Measurements from ENCODE around the gene CRTAC1. TPM values are rescaled to one million over a fixed set of nuclear protein-coding genes. Genes with fewer than 3 reads are reported as not detected.

The CRTAC1 gene
- polyA plus RNA-seq, 3 donors, result not detected

- H3K4me1 Mint-ChIP-seq, result no peaks in the 10 kb centered on the region
- Histone ChIP-seq H4K20me1 (ENCODE audit: insufficient read depth, low read length) (no peaks in the 10 kb centered on the region), H3K27ac (ENCODE audit: low read depth in 1 of 2, low read length in 2 of 2) (no peak overlapping the region), H3K9ac (ENCODE audit: insufficient read depth, low read length, poor library complexity, severe bottlenecking) (no peak overlapping the region), H3K36me3 (replicated peaks in 1 of 2; ENCODE audit: control insufficient read depth in 1 of 2, insufficient read depth in 2 of 2, low read length in 2 of 2) (no peaks in the 10 kb centered on the region), H3K4me2 (replicated peaks; ENCODE audit: extremely low read depth, low read length, poor library complexity, severe bottlenecking) (no peak overlapping the region), H3K27me3 (ENCODE audit: control insufficient read depth in 2 of 2, insufficient read depth in 2 of 2, low read length in 2 of 2) (peaks cover 0 to 2% of the 10 kb centered on the region in 2 donors), H3K9me3 (replicated peaks in 1 of 2; ENCODE audit: control insufficient read depth in 1 of 2, insufficient read depth in 1 of 2, low read length in 2 of 2) (no peaks in the 10 kb centered on the region), H3K4me1 (ENCODE audit: control insufficient read depth in 1 of 2, insufficient read depth in 2 of 2, low read length in 2 of 2) (no peaks in the 10 kb centered on the region), H2AFZ (ENCODE audit: insufficient read depth, low read depth, low read length, poor library complexity, severe bottlenecking) (no peak overlapping the region), H3K79me2 (ENCODE audit: insufficient read depth, low read length) (no peaks in the 10 kb centered on the region), H3K4me3 (replicated peaks in 1 of 3; ENCODE audit: low read depth in 2 of 3, low read length in 3 of 3) (no peak overlapping the region)
- no peaks in the 10 kb centered on the region for H3K9me3 Mint-ChIP-seq
- no peak for TF ChIP-seq CTCF (IDR thresholded peaks at IDR 0.05)
- no peak overlapping the region for H3K27ac Mint-ChIP-seq
- WGBS (ENCODE audit: insufficient coverage), result 100% methylated on average over 2 of the region's 3 CpGs
- peaks cover 19 to 27% (median 27%) of the 10 kb centered on the region in 3 donors for H3K27me3 Mint-ChIP-seq (ENCODE audit: low read depth in 3 of 3)
- no peak overlapping the region for H3K4me3 Mint-ChIP-seq
- DNase-seq, result no peak
- intact Hi-C loops (cut with micrococcal nuclease), result no loop called here
- no peaks in the 10 kb centered on the region for H3K36me3 Mint-ChIP-seq
Measured at GRCh38 chr10:98020254-98020653, 10.2 kb downstream of the CRTAC1 start.

DNA sequence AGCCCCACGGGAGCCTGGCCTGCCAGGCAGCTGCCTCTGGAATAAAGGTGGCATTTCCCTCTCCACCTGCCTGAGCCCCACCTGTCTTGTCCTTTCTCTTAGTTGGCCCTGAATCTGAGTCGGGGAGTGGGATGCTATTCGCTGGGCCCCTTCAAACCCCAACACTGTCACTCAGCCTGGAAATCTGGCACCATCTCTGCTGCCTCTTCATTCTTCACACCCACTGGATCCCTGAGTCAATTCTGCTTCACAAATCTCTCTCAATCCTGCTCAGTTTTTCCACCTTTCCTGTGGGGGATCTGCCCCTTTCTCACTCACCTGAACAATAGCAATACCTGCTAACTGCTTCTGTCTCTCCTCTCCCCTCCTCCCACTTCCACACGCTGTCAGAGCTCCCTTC lies 10.6 kb downstream of the CRTAC1 start:
- WGBS (ENCODE audit: insufficient coverage), result 94% methylated on average over 2 of the region's 4 CpGs
- H3K9me3 Mint-ChIP-seq, result no peaks in the 10 kb centered on the region
- H3K27ac Mint-ChIP-seq, result no peak overlapping the region

More for the DNA sequence above, 10.6 kb downstream of the CRTAC1 start:
- intact Hi-C loops (cut with micrococcal nuclease), result no loop called here
- H3K36me3 Mint-ChIP-seq, result no peaks in the 10 kb centered on the region
- H3K27me3 Mint-ChIP-seq (ENCODE audit: low read depth in 3 of 3), result peaks cover 17 to 25% (median 24%) of the 10 kb centered on the region in 3 donors
- Histone ChIP-seq H2AFZ (ENCODE audit: insufficient read depth, low read depth, low read length, poor library complexity, severe bottlenecking) (no peak overlapping the region), H3K79me2 (ENCODE audit: insufficient read depth, low read length) (no peaks in the 10 kb centered on the region), H3K27me3 (ENCODE audit: control insufficient read depth in 2 of 2, insufficient read depth in 2 of 2, low read length in 2 of 2) (no peaks in the 10 kb centered on the region), H3K9me3 (replicated peaks in 1 of 2; ENCODE audit: control insufficient read depth in 1 of 2, insufficient read depth in 1 of 2, low read length in 2 of 2) (no peaks in the 10 kb centered on the region), H3K9ac (ENCODE audit: insufficient read depth, low read length, poor library complexity, severe bottlenecking) (no peak overlapping the region), H4K20me1 (ENCODE audit: insufficient read depth, low read length) (no peaks in the 10 kb centered on the region), H3K4me3 (replicated peaks in 1 of 3; ENCODE audit: low read depth in 2 of 3, low read length in 3 of 3) (no peak overlapping the region), H3K4me2 (replicated peaks; ENCODE audit: extremely low read depth, low read length, poor library complexity, severe bottlenecking) (no peak overlapping the region), H3K27ac (ENCODE audit: low read depth in 1 of 2, low read length in 2 of 2) (no peak overlapping the region), H3K36me3 (replicated peaks in 1 of 2; ENCODE audit: control insufficient read depth in 1 of 2, insufficient read depth in 2 of 2, low read length in 2 of 2) (no peaks in the 10 kb centered on the region), H3K4me1 (ENCODE audit: control insufficient read depth in 1 of 2, insufficient read depth in 2 of 2, low read length in 2 of 2) (no peaks in the 10 kb centered on the region)
- H3K4me3 Mint-ChIP-seq, result no peak overlapping the region
- no peak for DNase-seq
- no peaks in the 10 kb centered on the region for H3K4me1 Mint-ChIP-seq
- TF ChIP-seq CTCF (IDR thresholded peaks at IDR 0.05), result no peak
